Thyroid gland (tissue), 4 donors: Measurements from ENCODE around the gene ESRRA.

ENCODE experiments used
- CTCF ChIP-seq, 6 experiments: fragments of 200-600 bp in 3 of 6; fragments of 450-650 bp in 3 of 6; sonication (generic) in 3 of 6; IDR thresholded peaks; one replicate each; pipeline ENCODE4 v1.5.1; 2016 to 2019; ENCODE audit warnings: antibody characterized with exemption in 6 of 6, mild to moderate bottlenecking in 2 of 6, inconsistent platforms in 1 of 6, moderate library complexity in 1 of 6
- POLR2A ChIP-seq, 2 donors: fragments of 450-650 bp; IDR thresholded peaks; one replicate each; pipeline ENCODE4 v1.6.1; 2017; ENCODE audit warnings: antibody characterized with exemption in 2 of 2, mild to moderate bottlenecking in 2 of 2, moderate library complexity in 1 of 2

DNA sequence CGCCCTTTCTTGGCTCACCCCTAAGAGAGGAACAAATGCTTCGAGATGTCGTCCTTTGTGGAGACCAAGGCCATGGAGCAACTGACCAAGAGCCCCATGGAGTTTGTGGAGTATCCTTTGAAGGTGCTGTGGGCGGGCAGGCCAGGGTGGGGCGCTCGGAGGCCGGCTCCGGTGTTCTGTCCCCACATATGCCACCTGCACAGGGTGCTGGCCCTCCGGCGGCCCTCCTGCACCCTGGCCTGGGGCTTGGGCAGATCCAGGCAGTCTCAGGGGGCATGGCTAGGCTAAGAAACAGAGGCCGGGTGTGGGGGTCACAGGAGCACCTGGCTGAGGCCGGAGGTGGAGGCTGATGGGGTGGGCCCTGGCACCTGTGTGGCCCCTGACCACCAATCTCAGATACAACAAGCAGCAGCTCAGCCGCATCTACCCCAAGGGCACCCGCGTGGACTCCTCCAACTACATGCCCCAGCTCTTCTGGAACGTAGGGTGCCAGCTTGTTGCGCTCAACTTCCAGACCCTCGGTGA lies 43.7 kb upstream of the ESRRA start:
- TF ChIP-seq CTCF (IDR thresholded peaks at IDR 0.05): no peak
- TF ChIP-seq POLR2A (IDR thresholded peaks at IDR 0.05): no peak
